BJ (cell line): Measurements from ENCODE around the gene PURB. TPM values are rescaled to one million over a fixed set of nuclear protein-coding genes. Genes with fewer than 3 reads are reported as not detected.
"Not testable (repeated sequence)": the region's sequence is repeated elsewhere in the genome, so short reads cannot be mapped to it uniquely, and the experiment has no call there.

Source experiments
- CTCF ChIA-PET: fragments of 350-600 bp; formaldehyde crosslinking; extraction: SDS; loops from one replicate; lab custom pipeline; 2021; ENCODE audit warnings: antibody characterized with exemption, inconsistent platforms; lab: Yijun Ruan, JAX
- POLR2A ChIA-PET: fragments of 300-600 bp; sonication (Branson Sonifier 250); formaldehyde crosslinking; extraction: SDS; loops from one replicate; lab custom pipeline; 2021; ENCODE audit warnings: antibody characterized with exemption; lab: Charles Lee
- DNase-seq: peaks from one replicate; pipeline ENCODE4 v3.0.0-alpha.2; 2011; ENCODE audit warnings: low read depth
- H3K27me3 ChIP-seq: 2 replicates; pipeline ENCODE4 v1.6.0; 2011; ENCODE audit warnings: low read length; ENCODE audit not compliant: control insufficient read depth, insufficient read depth
- H3K36me3 ChIP-seq: 2 replicates; pipeline ENCODE4 v1.5.1; 2011; ENCODE audit warnings: low read length; ENCODE audit not compliant: control insufficient read depth, insufficient read depth
- H3K4me3 ChIP-seq: 2 replicates; pipeline ENCODE4 v1.5.1; 2011; ENCODE audit warnings: low read depth, mild to moderate bottlenecking, control low read depth, low read length
- polyA plus RNA-seq: library from polyadenylated mRNA; depleted of rRNA; stranded (reverse); fragments of >200 nt; gene quantifications from 2 replicates; pipeline ENCODE4 v1.2.3, GENCODE V29; 2011
- TF ChIP-seq, protein P1 (sequence below): IDR thresholded peaks from 2 replicates; pipeline ENCODE4 v1.5.1; 2011; ENCODE audit warnings: low read depth, mild to moderate bottlenecking, control low read depth, inconsistent platforms, low read length, moderate library complexity; ENCODE audit not compliant: insufficient read depth

The PURB gene
- polyA plus RNA-seq, 1 experiment: 2.5 TPM

DNA sequence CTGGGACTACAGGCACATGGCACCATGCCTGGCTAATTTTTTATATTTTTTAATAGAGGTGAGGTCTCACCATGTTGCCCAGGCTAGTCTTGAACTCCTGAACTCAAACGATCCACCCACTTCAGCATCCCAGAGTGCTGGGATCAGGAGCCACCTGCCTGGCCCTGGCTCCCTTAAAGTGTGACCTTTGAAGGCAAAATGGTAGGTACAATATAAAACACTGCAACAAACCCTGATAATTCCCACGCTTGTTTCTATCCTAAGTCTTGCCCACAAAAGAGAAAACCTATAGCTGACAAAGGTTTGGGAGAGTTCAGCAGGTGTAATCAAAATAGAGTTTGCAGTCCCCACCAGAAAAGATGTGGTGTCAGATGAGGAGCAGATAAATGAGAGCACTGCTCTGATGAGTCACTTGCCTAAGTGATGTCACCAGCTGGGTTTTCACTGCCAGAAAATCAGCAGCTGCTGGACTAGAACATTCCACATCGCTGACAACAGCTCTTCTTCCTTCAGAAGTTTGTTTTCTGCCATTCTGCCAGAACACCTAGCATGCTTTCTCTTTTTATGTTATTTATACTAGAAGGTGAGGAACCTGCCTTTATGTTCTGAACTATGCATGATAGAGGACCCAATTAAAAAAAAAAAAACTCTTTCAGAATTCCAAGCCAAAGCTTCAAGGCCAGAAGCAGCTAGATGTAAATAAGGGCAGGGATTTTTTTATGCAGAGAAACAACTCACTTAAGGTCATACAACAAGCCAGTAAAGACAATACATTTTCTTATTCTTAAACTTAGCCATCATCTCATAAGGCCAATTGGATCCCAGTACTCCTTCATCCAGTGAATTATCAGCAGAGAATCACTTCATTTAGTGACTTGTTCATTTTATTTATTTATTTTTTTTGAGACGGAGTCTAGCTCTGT is 18.0 kb downstream of the PURB start:
- H3K36me3 ChIP-seq: no peaks in the 10 kb centered on the region
- POLR2A ChIA-PET: no interaction called here
- TF ChIP-seq, protein P1, sequence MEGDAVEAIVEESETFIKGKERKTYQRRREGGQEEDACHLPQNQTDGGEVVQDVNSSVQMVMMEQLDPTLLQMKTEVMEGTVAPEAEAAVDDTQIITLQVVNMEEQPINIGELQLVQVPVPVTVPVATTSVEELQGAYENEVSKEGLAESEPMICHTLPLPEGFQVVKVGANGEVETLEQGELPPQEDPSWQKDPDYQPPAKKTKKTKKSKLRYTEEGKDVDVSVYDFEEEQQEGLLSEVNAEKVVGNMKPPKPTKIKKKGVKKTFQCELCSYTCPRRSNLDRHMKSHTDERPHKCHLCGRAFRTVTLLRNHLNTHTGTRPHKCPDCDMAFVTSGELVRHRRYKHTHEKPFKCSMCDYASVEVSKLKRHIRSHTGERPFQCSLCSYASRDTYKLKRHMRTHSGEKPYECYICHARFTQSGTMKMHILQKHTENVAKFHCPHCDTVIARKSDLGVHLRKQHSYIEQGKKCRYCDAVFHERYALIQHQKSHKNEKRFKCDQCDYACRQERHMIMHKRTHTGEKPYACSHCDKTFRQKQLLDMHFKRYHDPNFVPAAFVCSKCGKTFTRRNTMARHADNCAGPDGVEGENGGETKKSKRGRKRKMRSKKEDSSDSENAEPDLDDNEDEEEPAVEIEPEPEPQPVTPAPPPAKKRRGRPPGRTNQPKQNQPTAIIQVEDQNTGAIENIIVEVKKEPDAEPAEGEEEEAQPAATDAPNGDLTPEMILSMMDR: no peak
- H3K4me3 ChIP-seq: no peak overlapping the region
- peak; percentile 56 for DNase-seq
- CTCF ChIA-PET: interaction anchor here (0.6 to 4.9 kb wide), 5 partner anchors 12 to 269 kb away, joined by 3 to 32 read pairs (median 4); no protein-coding TSS in a partner anchor
- H3K27me3 ChIP-seq: no peaks in the 10 kb centered on the region

DNA sequence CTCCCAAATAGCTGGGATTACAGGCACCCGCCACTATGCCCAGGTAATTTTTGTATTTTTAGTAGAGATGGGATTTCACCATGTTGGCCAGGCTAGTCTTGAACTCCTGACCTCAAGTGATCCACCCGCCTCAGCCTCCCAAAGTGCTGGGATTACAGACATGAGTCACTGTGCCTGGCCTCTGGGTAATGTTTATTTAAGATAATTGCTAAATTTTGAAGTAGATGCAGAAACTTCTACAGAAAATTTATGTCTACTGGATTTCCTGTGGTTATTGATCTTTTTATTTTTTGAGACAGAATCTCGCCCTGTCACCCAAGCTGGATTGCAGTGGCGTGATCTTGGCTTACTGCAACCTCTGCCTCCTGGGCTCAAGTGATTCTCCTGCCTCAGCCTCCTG is 23.4 kb downstream of the PURB start:
- H3K36me3 ChIP-seq, H3K27me3 ChIP-seq, POLR2A ChIA-PET, H3K4me3 ChIP-seq, DNase-seq: not testable (repeated sequence)
- CTCF ChIA-PET: interaction anchor here (1.0 to 1.7 kb wide), 4 partner anchors 11 to 100 kb away, joined by 3 to 5 read pairs (median 3); no protein-coding TSS in a partner anchor

DNA sequence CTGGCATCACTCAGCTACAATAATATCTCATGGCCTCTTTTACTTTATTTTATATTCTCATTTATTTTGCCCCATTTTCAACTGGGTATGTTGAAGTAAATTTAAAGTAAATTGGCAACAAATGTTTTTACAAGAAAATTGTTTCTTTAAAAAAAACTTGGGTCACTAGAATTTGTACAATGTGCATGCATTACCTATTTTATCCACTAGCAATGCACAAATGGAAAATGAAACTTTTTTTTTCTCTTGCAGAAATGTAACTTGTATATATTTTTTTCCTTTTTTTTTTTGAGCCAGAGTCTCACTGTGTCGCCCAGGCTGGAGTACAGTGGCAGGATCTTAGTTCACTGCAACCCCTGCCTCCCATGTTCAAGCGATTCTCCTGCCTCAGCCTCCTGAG is 27.2 kb downstream of the PURB start:
- POLR2A ChIA-PET: no interaction called here
- CTCF ChIA-PET: interaction anchor here (0.7 to 4.5 kb wide), 9 partner anchors 26 to 293 kb away, joined by 3 to 55 read pairs (median 4); no protein-coding TSS in a partner anchor

DNA sequence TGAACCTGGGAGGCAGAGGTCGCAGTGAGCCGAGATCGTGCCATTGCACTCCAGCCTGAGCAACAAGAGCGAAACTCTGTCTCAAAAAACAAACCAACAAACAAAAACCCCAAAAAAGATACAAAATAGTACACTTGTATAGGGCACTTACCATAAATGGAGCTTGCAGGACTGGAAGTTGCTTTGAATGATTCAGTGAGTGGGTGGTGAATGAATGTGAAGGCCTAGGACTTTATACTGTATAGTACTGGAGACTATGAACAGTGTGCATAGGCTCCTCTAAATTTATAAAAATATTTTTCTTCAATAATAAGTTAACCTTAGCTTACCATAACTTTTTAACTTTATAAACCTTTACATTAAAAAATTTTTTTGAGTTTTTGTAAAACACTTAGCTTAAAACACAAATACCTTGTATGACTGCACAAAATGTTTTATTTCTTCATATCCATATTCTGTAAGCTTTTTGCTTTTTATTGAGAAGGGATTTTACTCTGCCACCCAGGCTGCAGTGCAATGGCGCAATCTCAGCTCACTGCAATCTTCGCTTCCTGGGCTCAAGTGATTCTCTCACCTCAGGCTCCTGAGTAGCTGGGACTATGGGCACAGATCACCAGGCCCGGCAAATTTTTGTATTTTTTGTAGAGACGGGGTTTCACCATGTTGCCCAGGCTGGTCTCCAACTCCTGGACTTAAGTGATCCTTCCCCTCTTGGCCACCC is 30.5 kb downstream of the PURB start:
- no peak for DNase-seq
- TF ChIP-seq, protein P1: no peak
- H3K27me3 ChIP-seq: no peaks in the 10 kb centered on the region
- no peaks in the 10 kb centered on the region for H3K36me3 ChIP-seq
- H3K4me3 ChIP-seq: no peak overlapping the region
- ChIA-PET POLR2A (no interaction called here), CTCF (interaction anchor here (0.6 to 3.8 kb wide), 8 partner anchors 11 to 320 kb away, joined by 3 to 32 read pairs (median 5); no protein-coding TSS in a partner anchor)

More for the DNA sequence above, 27.2 kb downstream of the PURB start:
- no peak for DNase-seq
- Histone ChIP-seq H3K27me3 (no peaks in the 10 kb centered on the region), H3K36me3 (no peaks in the 10 kb centered on the region), H3K4me3 (no peak overlapping the region)
- TF ChIP-seq, protein P1: no peak

DNA sequence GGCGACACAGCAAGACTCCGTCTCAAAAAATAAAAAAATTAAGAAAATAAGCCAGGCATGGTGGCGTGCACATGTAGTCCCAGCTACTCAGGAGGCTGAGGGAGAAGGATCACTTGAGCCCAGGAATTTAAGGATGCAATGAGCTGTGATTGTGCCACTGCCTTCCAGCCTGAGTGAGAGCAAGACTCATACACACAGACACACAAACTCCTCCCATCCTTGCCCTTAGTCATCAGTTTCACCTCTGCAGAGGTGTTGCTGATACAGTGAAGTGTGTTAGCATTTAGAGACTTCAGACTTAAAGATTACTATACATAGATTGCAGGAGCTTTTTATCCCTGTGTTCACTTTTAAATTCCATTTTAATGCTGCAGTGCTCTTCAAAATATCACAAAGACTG is 31.9 kb downstream of the PURB start:
- CTCF ChIA-PET: interaction anchor here (1.7 to 2.4 kb wide), 2 partner anchors 69 to 119 kb away, joined by 3 to 6 read pairs; no protein-coding TSS in a partner anchor
- no peak for DNase-seq

More for the DNA sequence above, 31.9 kb downstream of the PURB start:
- TF ChIP-seq, protein P1: no peak
- H3K4me3 ChIP-seq: no peak overlapping the region
- H3K36me3 ChIP-seq: no peaks in the 10 kb centered on the region
- no peaks in the 10 kb centered on the region for H3K27me3 ChIP-seq
- POLR2A ChIA-PET: no interaction called here
